K562 (cell line): ENCODE measurements around the gene ATP12A. TPM values are rescaled to one million over a fixed set of nuclear protein-coding genes. Genes with fewer than 3 reads are reported as not detected.

ENCODE experiments used
- ATAC-seq: fragments of 200-7000 bp; cut with Tn5 transposase; 3 replicates; pipeline ENCODE4 v1.9.1; 2020; ENCODE audit warnings: moderate library complexity
- BruUV-seq: library from RNA; stranded (reverse); fragments of 400-500 nt; replicated peaks from 2 replicates; lab custom pipeline; 2021; lab: Mats Ljungman, UMichigan
- CTCF ChIA-PET: fragments of 300-600 bp; formaldehyde crosslinking; extraction: SDS; loops from one replicate; lab custom pipeline; 2021; ENCODE audit warnings: low intra/inter-chr PET ratio; lab: Yijun Ruan, JAX
- POLR2A ChIA-PET: fragments of 300-600, 350-650 bp; sonication (Branson Sonifier 250); formaldehyde crosslinking; extraction: SDS; loops from one replicate; lab custom pipeline; 2021; ENCODE audit warnings: antibody characterized with exemption, inconsistent platforms; lab: Yijun Ruan, JAX
- DNase-seq, 4 experiments: peaks; one replicate each; pipeline versions ENCODE4 v3.0.0 to v3.0.0-alpha.2; 2011 to 2018; ENCODE audit warnings: low spot score in 3 of 4, mixed read lengths in 3 of 4; ENCODE audit errors: extremely low read depth in 1 of 4
- FAIRE-seq: peaks from 2 replicates; lab custom pipeline; 2011; peaks lifted over from hg19 to GRCh38; lab: Jason Lieb, UNC
- H2AFZ ChIP-seq: 2 replicates; pipeline ENCODE4 v1.6.0; 2011; ENCODE audit warnings: low read depth, low read length, control low read depth, inconsistent platforms
- H3K27ac ChIP-seq: fragments of 200-600 bp; 3 replicates; pipeline ENCODE4 v1.8.0; 2011; ENCODE audit warnings: low read depth, mild to moderate bottlenecking, control low read depth, inconsistent platforms, low read length, moderate library complexity, mixed read lengths; ENCODE audit errors: extremely low read depth
- H3K27me3 ChIP-seq, 2 experiments: fragments of 300-600 bp in 1 of 2; 2 replicates in 1 of 2; 3 replicates in 1 of 2; pipeline versions ENCODE4 v1.6.0 to v1.8.0; 2011; ENCODE audit warnings: inconsistent platforms in 2 of 2, low read length in 2 of 2, mild to moderate bottlenecking in 1 of 2, mixed read lengths in 1 of 2, moderate library complexity in 1 of 2; ENCODE audit not compliant: control insufficient read depth in 2 of 2, insufficient read depth in 2 of 2
- H3K36me3 ChIP-seq: fragments of 300-600 bp; 3 replicates; pipeline ENCODE4 v1.8.0; 2011; ENCODE audit warnings: mild to moderate bottlenecking, low read length, inconsistent platforms; ENCODE audit not compliant: control insufficient read depth, insufficient read depth
- H3K4me1 ChIP-seq, 2 experiments: fragments of 200-600 bp in 1 of 2; replicated peaks in 1 of 2; 2 replicates in 1 of 2; 3 replicates in 1 of 2; pipeline versions ENCODE4 v1.5.1 to v1.8.0; 2011; ENCODE audit warnings: inconsistent platforms in 2 of 2, low read length in 2 of 2, mild to moderate bottlenecking in 1 of 2, mixed read lengths in 1 of 2, moderate library complexity in 1 of 2; ENCODE audit not compliant: control insufficient read depth in 2 of 2, insufficient read depth in 2 of 2
- H3K4me2 ChIP-seq: 2 replicates; pipeline ENCODE4 v1.6.1; 2011; ENCODE audit warnings: low read length, control low read depth, inconsistent platforms, mixed read lengths; ENCODE audit not compliant: insufficient read depth
- H3K4me3 ChIP-seq: fragments of 200-600 bp; sonication (generic), shearing (Covaris generic); 2 replicates; pipeline ENCODE4 v1.5.1; 2016; ENCODE audit warnings: control low read depth, inconsistent platforms
- H3K79me2 ChIP-seq: fragments of 200-600 bp; 3 replicates; pipeline ENCODE4 v1.8.0; 2011; ENCODE audit warnings: low read length, inconsistent platforms; ENCODE audit not compliant: control insufficient read depth, insufficient read depth
- H3K9ac ChIP-seq, 2 experiments: 2 replicates each; pipeline versions ENCODE4 v1.6.0 to v1.6.1; 2011; ENCODE audit warnings: low read depth in 2 of 2, low read length in 2 of 2, control low read depth in 1 of 2, inconsistent platforms in 1 of 2, mild to moderate bottlenecking in 1 of 2, mixed read lengths in 1 of 2; ENCODE audit not compliant: insufficient read depth in 1 of 2
- H3K9me1 ChIP-seq: one replicate; pipeline ENCODE4 v1.6.0; 2011; ENCODE audit warnings: inconsistent platforms, mild to moderate bottlenecking, low read length, moderate library complexity; ENCODE audit not compliant: control insufficient read depth, insufficient read depth
- H3K9me3 ChIP-seq: replicated peaks from 2 replicates; pipeline ENCODE4 v1.5.1; 2011; ENCODE audit warnings: low read depth, low read length, inconsistent platforms; ENCODE audit not compliant: control insufficient read depth, insufficient read depth
- H4K20me1 ChIP-seq: replicated peaks from 2 replicates; pipeline ENCODE4 v1.6.1; 2011; ENCODE audit warnings: low read length, inconsistent platforms, mixed read lengths; ENCODE audit not compliant: control insufficient read depth, insufficient read depth
- DNMT1 ChIP-seq: fragments of 450-650 bp; IDR thresholded peaks from 2 replicates; pipeline ENCODE4 v1.6.1; 2016; ENCODE audit warnings: antibody characterized with exemption, mild to moderate bottlenecking
- NBN ChIP-seq: fragments of 450-650 bp; IDR thresholded peaks from 2 replicates; pipeline ENCODE4 v1.6.1; 2016; ENCODE audit warnings: low read depth, mild to moderate bottlenecking
- ZNF140 ChIP-seq: fragments of 250-450 bp; sonication (Bioruptor Pico); IDR thresholded peaks from 2 replicates; pipeline ENCODE4 v1.8.0; 2021; ENCODE audit warnings: moderate library complexity, mild to moderate bottlenecking, inconsistent platforms
- ZNF589 ChIP-seq: fragments of 200-800 bp; sonication (Bioruptor generic); IDR thresholded peaks from 2 replicates; pipeline ENCODE4 v1.6.1; 2016; ENCODE audit warnings: low read depth, missing genetic modification characterization, missing compliant biosample characterization
- WGBS: fragments of 100-300 bp; shearing (Covaris generic); methylation state at CpG from one replicate; pipeline ENCODE4 v1.1.6; 2016; ENCODE audit warnings: low coverage, mixed read lengths; ENCODE audit not compliant: insufficient coverage; ENCODE audit errors: missing lambda C conversion rate; 5-methylcytosine and 5-hydroxymethylcytosine counted together
- in situ Hi-C: fragments of 300-500 bp; cut with MboI; formaldehyde crosslinking; loops from 4 replicates; pipeline ENCODE4 v1.15.0; 2018; ENCODE audit warnings: inconsistent platforms, mixed read lengths
- intact Hi-C: fragments of 100-400 bp; cut with micrococcal nuclease; formaldehyde crosslinking; loops from 2 replicates; pipeline ENCODE4 v1.14.2; 2022
- polyA plus RNA-seq, 8 experiments: library from polyadenylated mRNA; depleted of rRNA in 4 of 8; stranded (reverse) in 5 of 8; unstranded in 3 of 8; fragments of >200 nt; fragmentation: Nextera tagmentation in 2 of 8; fragmentation: Illumina TruSeq in 1 of 8; extraction: Ambion mirVana in 2 of 8; extraction: Trizol in 1 of 8; gene quantifications; 2 replicates each; pipeline versions ENCODE4 v1.2.1 to v1.2.3, GENCODE V29; 2011 to 2014; ENCODE audit warnings: inconsistent platforms in 1 of 8, missing spikeins in 1 of 8
- total RNA-seq, 7 experiments: library from RNA; depleted of rRNA in 6 of 7; stranded (reverse); fragments of >200 nt in 6 of 7; fragmentation: Illumina TruSeq in 2 of 7; extraction: Trizol in 2 of 7; gene quantifications; 2 replicates each; pipeline versions ENCODE4 v1.2.1 to v1.2.3, GENCODE V29; 2011 to 2021; ENCODE audit warnings: low replicate concordance in 1 of 7
- TF ChIP-seq, protein P1 (sequence below), 2 experiments: fragments of 250-450 bp in 1 of 2; fragments of 450-650 bp in 1 of 2; sonication (Bioruptor Pico) in 1 of 2; IDR thresholded peaks; 2 replicates each; pipeline versions ENCODE4 v1.6.1 to v1.8.0; 2016 to 2021; ENCODE audit warnings: mild to moderate bottlenecking in 2 of 2, moderate library complexity in 2 of 2, missing compliant biosample characterization in 1 of 2, missing genetic modification characterization in 1 of 2

Gene ATP12A
- total and polyA plus RNA-seq, 9 of the 15 experiments (the other 6 are each of a cell fraction or from before 2014, with no cell fraction given), result not detected

DNA sequence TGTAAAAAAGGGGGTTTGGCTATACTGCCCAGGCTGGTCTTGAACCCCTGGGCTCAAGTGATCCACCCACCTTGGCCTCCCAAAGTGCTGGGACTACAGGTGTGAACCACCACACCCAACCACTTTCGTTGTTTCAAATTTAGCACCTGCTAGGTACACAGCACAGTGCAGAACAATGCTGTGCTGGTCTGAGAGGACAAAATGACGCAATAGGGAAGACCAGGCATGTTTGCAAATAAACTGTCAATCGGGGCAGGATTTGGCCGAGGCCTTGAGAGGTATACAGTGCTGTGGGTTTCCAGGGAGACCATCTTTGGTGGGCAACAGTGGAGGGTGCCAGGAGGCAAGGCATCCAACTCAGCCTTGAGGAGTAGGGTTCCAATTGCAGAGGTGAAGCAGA, 37.0 kb downstream of the ATP12A start:
- H3K4me3 ChIP-seq, result no peak overlapping the region
- H2AFZ ChIP-seq, result no peak overlapping the region
- no peaks in the 10 kb centered on the region for H3K9me1 ChIP-seq
- no peak overlapping the region for H3K27ac ChIP-seq
- H3K9ac ChIP-seq, result no peak overlapping the region
- BruUV-seq, result no TSS peak
- TF ChIP-seq NBN (no peak), ZNF140 (CRISPR knock-in tag) (no peak), ZNF589 (no peak), DNMT1 (no peak)
- TF ChIP-seq, protein P1, sequence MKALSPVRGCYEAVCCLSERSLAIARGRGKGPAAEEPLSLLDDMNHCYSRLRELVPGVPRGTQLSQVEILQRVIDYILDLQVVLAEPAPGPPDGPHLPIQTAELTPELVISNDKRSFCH (CRISPR knock-in tag; IDR thresholded peaks at IDR 0.05), result no peak
- TF ChIP-seq, protein P1 (tag; IDR thresholded peaks at IDR 0.05), result no peak
- TF ChIP-seq, all 486 proteins: peak for 0
- 0% methylated on average over 4 of the region's 4 CpGs for WGBS
- Histone ChIP-seq H4K20me1 (no peaks in the 10 kb centered on the region), H3K4me2 (no peak overlapping the region), H3K4me1 (no peaks in the 10 kb centered on the region; a peak in 1 of 5 replicates), H3K36me3 (no peaks in the 10 kb centered on the region), H3K27me3 (peaks cover 0 to 21% of the 10 kb centered on the region in 2 experiments; a peak in 3 of 5 replicates), H3K9me3 (no peaks in the 10 kb centered on the region), H3K79me2 (no peaks in the 10 kb centered on the region)
- ChIA-PET CTCF (no interaction called here), POLR2A (no interaction called here)
- FAIRE-seq (no peak), DNase-seq (no peak), ATAC-seq (no peak)
- intact Hi-C loops (no loop called here), in situ Hi-C loops (no loop called here)
